HG03575 (cell line): ENCODE measurements around the gene REXO5.

Source experiments
- ATAC-seq: cut with Tn5 transposase; IDR thresholded peaks from one replicate; pipeline ENCODE4 v1.9.1; 2021; ENCODE audit not compliant: unreplicated experiment, insufficient number of reproducible peaks, low FRiP score; ENCODE audit errors: extremely low read depth

Gene REXO5

DNA sequence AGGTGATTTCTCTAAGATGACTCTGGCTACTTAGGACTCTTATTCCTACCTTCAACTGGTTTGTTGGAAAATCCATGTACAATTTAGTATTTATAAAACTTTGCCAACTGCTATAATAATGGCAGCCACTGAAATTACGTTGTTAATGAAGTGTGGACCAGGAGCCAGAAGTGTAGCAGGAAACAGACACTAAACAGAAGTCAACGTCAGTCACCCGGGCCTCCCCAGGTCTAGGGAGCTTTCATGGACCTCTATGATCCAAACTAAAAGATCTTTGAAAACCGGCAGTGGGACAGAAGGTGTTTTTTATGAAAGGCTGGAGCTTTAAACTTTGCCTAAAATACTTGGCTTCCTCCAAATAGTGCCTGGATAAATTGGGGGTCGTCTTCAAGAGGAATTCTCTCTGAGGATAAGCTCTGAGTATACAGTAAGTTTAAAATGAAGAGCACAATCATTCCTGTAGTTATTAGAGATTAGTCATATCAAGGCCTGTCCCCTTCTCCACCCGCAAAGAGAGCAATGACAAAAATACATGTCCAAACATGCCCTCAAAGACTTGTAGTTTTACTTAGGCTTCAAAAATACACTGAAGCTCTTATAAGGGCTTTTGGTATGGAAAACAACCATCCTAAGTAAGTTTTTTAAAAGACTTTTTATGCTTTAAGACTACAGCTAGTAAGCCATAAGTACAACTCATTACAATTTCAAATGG is 59.2 kb downstream of the REXO5 start:
- no peak for ATAC-seq

DNA sequence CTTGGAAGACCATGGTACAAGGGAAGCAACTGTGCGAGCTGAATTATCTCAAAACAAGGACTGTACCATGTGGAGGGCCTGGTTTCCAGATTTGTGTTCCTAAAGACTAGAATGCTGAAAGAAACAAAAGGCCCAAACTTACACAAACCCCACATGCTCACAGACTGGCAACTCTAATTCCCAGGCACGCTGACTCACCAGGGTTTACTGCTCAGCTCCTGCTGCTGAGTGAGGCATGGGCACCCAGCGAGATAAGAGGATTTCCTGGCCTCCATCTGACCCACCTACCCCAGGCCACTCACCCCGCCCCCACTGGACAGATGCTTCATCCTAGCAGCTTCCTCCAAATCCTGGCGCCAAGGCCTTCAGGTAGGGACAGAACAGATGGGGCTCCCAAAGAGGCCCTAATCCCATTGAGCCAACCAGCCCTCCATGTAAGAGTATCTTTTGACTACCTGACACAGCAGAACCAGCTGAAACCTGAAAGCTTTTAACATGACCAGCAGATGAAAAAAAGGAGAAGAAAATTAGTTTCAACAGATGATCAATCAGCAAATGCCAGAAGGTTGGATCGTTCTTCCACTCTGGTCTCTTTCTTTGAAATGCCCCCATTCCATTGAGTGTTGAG is 59.9 kb downstream of the REXO5 start:
- ATAC-seq: no peak

DNA sequence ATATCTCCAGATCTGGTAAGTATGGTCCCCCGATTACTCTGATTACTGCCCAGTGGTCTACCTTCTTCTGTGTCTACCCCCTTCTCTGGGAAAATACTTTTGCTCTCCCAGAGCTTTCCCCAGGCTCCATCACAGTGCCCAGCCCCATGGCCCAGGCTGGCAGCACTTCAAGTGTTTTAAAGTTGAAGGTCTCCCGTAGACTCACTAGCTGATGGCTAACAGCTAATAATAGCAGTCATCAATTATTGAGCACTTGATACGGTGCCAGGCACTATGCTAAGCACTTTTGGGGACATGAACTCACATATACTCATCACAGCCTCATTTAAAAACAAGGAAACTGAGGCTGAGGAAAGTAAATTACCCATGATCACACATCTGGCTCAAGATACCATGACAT is 60.5 kb downstream of the REXO5 start:
- no peak for ATAC-seq

GRCh38 chr16:20867585-20867984 is 61.3 kb downstream of the REXO5 start:
- no peak for ATAC-seq

- ATAC-seq: no peak
These were observed 62.6 kb downstream of the REXO5 start for GRCh38 chr16:20868890-20869289.

GRCh38 chr16:20870122-20870820 is 63.9 kb downstream of the REXO5 start:
- ATAC-seq: no peak

DNA sequence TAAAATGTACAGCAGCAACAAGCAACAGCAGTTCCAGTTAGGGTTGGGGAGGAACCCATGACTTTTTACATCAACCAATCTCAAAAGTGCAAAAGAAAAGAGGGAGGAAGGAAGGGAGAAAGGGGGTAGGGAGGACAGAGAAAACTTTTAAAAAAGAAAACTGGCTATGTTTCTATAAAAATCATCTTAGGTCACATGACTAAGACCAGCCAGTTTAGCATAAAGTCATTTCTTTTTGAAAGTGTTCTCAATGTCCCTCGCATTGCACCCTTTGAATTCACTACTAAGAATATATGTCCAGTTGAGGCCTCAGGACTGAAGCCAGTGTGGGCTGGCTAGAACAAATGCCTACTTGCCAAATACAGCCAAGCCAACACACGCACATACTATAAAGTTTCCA is 64.9 kb downstream of the REXO5 start:
- no peak for ATAC-seq

GRCh38 chr16:20871941-20872815 is 65.9 kb downstream of the REXO5 start:
- no peak for ATAC-seq

- no peak for ATAC-seq
These were observed 67.0 kb downstream of the REXO5 start for GRCh38 chr16:20873331-20873730.

DNA sequence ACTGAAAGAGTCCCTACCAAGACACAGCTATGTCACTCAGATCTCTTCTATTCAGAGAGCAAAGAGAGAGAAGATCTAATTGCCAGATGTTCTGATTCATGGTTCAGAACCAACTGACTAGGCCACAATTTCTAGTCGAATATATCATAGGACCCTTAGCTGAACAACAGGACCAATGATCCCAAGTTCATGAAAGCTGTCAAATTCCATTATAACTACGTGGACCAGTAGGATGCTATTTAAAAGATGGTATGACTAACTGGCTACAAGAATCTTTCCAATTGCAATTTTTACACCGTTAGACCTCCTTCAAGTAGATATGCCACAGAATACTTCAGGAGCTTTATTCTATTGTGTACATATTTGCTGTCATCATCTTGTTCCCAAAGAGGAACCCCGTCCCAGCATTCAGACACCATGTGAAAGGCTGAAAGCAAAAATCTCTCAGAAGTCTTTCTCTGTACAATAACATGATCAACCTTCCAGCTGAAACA is 67.8 kb downstream of the REXO5 start:
- ATAC-seq: no peak

GRCh38 chr16:20875355-20875650 is 69.0 kb downstream of the REXO5 start:
- ATAC-seq: no peak

DNA sequence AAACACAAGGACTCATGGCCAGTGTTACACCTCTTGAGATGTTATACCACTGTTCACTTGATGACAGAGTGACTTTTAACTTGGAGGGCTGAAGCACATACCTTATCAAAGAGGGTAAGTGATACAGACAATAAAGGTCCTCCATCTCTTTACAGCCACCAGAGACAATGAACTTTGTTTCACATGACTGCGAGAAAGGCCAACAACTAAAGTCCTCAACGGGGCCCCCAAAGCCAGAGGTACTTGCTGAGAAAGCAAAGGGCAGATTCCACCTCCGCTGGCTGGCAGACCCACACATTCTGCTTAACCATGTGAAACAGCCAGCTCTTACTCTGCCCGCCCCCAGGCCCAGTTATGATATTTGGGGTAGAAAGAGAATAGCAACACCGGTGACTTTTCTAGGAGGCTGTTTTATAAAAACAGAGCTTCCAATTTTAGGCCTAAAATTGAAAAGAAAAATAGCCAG is 72.4 kb downstream of the REXO5 start:
- no peak for ATAC-seq

DNA sequence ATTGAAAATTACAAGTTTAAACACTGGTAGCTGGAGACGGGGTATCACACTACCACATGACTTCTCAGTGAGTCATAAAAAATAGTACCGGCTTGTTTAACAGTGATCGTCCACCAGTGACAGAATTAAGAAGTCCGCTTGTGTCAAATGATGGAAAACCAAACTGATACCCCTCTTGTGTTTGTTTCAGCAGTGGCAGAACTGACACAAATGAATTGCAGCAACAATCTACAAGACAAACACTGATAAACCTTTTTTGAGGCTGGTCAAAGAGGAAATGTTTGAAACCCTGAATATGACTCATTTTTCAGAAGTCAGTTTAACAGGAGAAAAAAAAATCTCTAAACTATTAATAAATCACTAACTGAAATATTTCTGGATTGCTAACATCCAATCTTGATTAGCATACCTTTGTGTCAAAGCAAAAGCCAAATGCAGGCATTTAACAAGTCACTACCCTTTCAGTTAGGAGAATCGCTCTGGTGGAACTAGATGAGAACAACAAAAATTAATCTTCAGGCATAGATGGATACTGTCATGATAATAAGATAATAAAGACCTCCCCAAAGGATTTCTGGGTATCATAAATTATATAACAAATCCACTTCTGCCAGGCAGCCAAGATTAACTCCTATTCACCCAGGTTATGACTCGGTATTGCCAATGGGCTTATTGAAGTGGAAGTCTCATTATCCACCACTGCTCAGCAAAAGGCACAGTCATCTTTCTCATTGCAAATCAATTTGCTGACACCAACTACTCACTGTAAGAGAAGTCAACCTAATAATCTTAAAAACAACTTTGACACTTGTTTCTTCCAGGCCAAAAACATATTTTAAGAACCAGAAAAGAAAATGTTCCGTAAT is 73.1 kb downstream of the REXO5 start:
- no peak for ATAC-seq

DNA sequence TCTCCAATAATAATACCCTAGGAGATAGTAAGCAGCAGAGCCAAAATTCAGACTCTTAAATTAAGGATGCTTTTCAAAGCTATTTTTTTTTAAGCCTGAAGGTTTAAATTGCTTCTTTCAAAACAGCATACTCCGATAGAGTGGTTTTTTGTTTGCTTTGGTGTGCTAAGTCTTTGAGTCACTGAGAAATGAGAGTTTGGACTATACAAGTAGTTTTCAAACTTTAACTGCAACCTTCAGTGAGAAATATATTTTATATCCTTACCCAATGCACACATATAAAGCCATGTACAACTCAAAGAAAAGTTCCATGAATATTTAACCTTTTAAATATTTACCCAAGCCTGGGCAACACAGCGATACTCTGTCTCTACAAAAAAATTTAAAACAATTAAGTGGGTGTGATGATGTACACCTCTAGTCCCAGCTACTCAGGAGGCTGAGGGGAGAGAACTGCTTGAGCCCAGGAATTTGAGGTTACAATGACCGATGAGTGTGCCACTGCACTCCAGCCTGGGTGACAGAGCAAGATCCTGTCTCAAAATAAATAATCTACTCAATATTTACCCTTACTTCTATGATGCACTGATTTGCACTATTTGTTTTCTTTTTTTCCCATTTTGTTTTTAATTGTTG is 74.7 kb downstream of the REXO5 start:
- ATAC-seq: no peak

DNA sequence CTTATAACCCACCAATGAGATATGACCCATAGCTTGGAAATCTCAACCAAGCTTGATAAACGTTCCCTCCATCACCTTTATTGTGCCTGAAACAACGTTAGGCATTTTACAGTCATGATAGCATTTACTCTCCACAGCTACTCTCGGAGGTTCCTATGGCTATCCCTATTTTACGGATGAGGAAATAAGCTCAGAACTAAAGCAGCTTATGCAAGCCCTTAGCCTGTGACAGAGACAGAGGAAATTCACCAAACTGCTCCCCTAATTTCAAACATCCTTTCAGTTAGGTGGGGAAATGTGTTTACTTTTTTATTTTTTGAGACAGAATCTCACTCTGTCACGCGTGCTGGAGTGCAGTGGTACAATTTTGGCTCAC is 75.2 kb downstream of the REXO5 start:
- no peak for ATAC-seq

DNA sequence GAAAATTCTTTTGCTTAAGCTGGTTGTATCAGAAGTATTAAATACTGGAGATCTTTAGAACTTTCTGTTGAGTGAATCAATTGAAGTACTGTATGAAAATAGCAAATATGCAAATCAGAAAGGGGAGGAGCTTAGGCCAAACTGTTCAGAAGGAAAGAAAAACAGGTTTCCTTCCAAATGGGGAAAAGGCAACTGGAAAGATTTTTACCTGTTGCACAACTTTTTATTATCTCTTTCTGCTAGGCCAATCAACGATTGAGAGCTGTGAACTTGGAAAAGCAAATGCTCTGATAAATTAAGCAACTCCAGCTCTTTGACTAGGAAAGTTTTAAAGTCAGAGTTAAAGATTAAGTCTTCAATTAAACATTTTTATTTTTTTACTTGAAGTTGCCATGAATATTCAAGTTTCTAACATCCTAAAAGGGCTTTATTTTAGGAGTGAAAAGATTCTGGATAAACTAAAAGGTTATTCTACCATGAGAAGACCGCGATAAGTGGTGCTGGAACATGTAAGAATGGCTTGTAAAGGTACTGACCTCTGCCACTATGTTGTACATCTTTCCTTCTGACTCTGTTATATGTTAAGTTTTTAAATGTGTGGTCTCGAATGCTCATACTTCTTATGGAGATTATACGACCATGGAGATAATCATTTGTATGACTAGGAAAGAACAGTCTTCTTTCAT is 77.4 kb downstream of the REXO5 start:
- no peak for ATAC-seq

DNA sequence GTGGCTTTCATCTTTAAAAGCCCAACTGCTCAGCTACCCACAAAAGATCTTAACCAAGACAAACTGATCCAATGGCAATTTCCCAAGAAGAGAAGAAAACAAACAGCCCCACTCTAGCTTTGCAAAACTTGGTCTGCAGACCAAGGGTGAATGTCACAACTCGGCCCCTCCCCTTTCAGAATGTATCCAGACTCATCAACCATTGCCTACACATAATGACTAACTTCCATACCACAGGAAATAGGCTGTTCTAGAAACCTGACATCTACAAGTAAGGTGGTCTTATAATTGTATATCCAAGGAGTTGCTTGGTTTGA is 77.9 kb downstream of the REXO5 start:
- no peak for ATAC-seq

- no peak for ATAC-seq
These were observed 80.0 kb downstream of the REXO5 start for GRCh38 chr16:20886320-20886719.
